GM11168 (cell line): ENCODE results near the gene ABLIM3.

ENCODE experiments used
- in situ Hi-C: fragments of 300-500 bp; cut with MboI; formaldehyde crosslinking; loops from one replicate; pipeline ENCODE4 v1.12.0; 2022; ENCODE audit warnings: low sequenced_read_pairs; ENCODE audit not compliant: unreplicated experiment

ABLIM3 gene

GRCh38 chr5:149141224-149141956 lies at the start of gene ABLIM3:
TSS of gene ABLIM3 (plus strand) at chr5:149141493. CDS start at chr5:149142096, 603 bp downstream.
- in situ Hi-C loops, result no loop called here

DNA sequence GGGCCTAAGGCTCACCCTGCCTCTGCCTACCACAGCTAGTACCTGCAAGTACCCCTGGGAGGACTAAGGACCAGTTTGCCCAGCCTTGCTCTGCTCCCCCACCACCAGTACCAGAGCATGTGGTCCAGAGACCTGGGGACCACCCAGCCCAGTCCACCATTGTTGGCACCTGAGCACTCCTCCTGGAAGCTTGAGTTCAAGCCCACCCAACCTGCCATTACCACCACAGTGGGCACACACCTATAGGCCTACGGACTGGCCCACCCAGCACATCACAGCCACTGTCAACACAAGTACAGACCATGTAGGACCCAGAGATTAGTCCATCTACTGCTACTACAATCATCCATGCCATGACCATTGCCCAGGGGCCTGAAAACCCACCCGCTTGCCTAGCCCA lies 47.7 kb upstream of the ABLIM3 start:
- in situ Hi-C loops, result no loop called here

GRCh38 chr5:149094996-149095395 lies 46.3 kb upstream of the ABLIM3 start:
- in situ Hi-C loops, result no loop called here

- in situ Hi-C loops, result no loop called here
Observed at GRCh38 chr5:149099920-149100319, 41.4 kb upstream of the ABLIM3 start.

GRCh38 chr5:149100331-149100730 lies 41.0 kb upstream of the ABLIM3 start:
- in situ Hi-C loops, result no loop called here

DNA sequence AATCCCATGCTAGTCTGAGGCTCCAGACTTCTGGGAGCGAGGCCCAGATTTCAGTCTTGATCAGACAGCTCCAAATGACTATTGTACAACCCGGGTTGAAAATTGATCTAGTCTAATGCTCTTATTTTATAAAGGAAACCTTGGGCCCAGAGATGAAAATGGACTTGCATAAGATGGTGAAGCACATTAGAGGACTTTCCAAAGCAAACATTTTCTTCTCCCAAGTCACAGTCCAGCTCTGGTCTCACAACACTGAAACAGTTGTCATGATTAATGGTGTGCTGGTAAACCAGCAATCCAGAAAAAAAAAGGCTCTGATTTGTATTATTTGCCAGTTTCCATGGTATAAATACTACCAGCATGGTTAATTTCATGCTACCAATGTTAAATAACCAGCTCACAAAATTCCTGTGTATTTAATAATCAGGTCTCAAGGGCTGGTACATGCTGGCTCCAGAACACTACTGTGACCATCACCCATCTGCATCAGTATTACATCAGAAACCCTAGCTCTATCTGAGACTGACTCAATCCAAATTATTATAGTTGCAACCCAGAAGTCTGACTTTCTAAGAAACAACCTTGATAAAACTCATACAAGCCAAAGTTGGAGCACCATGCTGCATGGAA lies 32.5 kb upstream of the ABLIM3 start:
- in situ Hi-C loops, result no loop called here

GRCh38 chr5:149110406-149110805 lies 30.9 kb upstream of the ABLIM3 start:
- in situ Hi-C loops, result no loop called here

GRCh38 chr5:149113669-149114068 lies 27.6 kb upstream of the ABLIM3 start:
- in situ Hi-C loops, result no loop called here

DNA sequence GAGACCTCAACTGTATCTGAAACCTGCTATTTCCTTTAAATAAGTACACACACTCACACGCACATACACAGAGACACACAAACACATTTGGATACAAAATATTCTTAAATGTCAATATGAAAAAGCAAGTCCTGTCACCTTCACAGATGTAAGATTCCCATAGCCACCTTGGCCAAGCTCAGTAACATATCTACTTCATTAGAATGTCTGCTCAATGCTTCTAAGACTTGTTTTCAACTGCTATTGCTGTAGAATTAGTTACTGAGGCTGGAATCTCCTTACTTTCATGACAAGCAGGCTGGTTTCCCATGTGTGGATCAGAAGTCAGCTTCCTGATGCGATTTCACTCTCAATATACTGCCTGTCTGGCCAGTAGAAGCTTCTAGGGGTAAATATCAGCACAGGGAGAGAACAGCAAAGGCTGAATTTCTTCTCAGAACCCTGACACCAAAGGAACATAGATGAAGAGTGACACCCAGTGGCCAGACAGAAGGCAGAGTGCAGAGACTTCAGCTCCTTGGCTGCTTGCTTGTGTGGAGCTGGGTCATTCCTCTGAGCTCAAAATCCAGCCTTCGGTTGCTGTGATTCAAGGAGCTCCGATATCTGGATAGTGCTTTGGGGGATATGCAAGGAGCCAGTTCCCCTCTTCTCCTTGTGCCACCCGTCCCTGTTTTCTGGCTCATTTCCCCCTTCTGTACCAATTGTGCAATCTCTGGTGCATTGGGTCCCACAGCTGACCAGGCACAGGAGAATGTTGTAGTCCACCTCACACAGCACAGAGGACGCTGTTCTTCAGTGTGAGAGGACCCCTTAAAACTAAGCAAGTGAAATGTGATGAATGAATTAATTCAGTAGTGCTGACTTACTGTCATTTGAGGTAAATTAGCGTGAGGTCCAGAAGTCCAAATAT lies 26.6 kb upstream of the ABLIM3 start:
- in situ Hi-C loops, result no loop called here

GRCh38 chr5:149117970-149118369 lies 23.3 kb upstream of the ABLIM3 start:
- in situ Hi-C loops, result no loop called here

- in situ Hi-C loops, result no loop called here
Observed at GRCh38 chr5:149118463-149118862, 22.8 kb upstream of the ABLIM3 start.

DNA sequence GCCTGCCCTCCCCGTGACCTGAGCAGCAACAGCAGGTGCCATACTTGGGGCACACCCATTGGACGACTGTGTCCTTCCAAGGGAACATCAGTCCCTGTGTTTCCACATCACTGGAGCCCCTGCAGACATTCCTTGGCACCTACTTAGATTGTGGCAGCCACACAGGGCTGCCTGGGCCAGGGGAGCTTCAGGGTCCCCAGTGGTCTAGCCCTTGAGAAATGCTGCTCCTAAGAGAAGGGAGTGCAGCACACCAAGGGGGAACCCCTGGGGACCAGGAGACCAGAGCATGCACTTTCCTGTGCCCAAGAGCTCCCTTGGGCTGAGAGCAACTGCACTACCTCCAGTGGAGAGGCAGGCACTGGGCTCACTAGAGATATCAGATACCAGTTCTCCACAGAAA lies 20.1 kb upstream of the ABLIM3 start:
- in situ Hi-C loops, result no loop called here

GRCh38 chr5:149123211-149123610 lies 18.1 kb upstream of the ABLIM3 start:
- in situ Hi-C loops, result no loop called here

DNA sequence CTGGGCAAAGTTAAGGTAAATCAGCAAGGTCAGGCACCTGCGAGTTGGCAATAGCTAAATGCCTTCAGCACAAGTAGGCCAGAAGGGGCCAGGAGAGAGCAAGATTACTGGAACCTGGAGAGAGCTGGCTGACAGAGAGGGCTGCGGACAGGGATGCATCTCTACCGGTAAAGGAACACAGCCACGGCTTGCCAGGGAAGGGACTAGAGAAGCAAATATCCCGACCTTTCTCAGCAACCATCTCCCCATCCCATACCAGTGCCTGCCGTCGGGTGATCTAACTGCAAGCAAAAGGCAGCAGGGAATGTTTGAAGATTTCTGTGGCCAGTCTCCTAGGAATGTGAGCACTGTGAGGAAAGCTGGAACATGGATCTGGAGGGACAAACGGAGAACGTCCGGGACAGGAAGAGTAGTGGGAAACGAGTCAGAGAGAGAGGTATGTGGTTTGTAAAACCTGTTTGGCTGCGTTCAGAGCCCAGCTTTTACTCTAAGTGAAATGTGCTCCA lies 15.9 kb upstream of the ABLIM3 start:
- in situ Hi-C loops, result no loop called here

DNA sequence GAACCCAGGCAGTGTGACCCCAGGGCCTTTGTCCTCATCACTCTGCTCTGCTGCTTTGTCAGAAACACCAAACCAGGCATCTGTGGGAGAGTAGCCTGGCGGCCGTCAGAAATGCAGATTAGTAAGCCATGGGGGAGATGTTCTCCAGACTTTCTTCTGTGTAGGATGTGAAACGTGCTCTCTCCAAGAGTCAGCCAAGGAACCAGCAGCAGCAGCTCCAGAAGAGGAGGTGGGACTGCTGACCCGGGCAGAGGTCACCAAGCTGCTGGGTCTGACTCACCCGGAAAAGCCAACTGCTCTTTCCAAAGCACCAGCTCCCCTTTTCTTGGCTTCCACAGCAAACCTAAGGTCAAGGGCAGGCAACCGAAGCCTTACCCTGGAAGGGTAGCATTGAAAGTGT lies 14.4 kb upstream of the ABLIM3 start:
- in situ Hi-C loops, result no loop called here

GRCh38 chr5:149127394-149127955 lies 13.8 kb upstream of the ABLIM3 start:
- in situ Hi-C loops, result no loop called here

- in situ Hi-C loops, result no loop called here
Observed at GRCh38 chr5:149128023-149128875, 13.0 kb upstream of the ABLIM3 start.

GRCh38 chr5:149129181-149129580 lies 12.1 kb upstream of the ABLIM3 start:
- in situ Hi-C loops, result no loop called here

GRCh38 chr5:149130121-149130914 lies 11.0 kb upstream of the ABLIM3 start:
- in situ Hi-C loops, result no loop called here
